ENCODE results near the gene GAB4.

The GAB4 gene

GRCh38 chr22:16969508-16970327 is 38.3 kb downstream of the GAB4 start:
- Histone ChIP-seq H3K4me3 (ENCODE audit: low read length, poor library complexity, severe bottlenecking) (no peak overlapping the region), H3K27me3 (ENCODE audit: insufficient read depth, low read length, poor library complexity, severe bottlenecking) (no peaks in the 10 kb centered on the region), H3K36me3 (ENCODE audit: insufficient read depth, low read length) (no peaks in the 10 kb centered on the region), H3K9me3 (ENCODE audit: insufficient read depth, low read depth, low read length) (no peaks in the 10 kb centered on the region), H4K20me1 (ENCODE audit: insufficient read depth, low read length, poor library complexity, severe bottlenecking) (no peaks in the 10 kb centered on the region), H3F3A (ENCODE audit: low read depth) (no peaks in the 10 kb centered on the region), H2AFZ (ENCODE audit: low read length) (no peak overlapping the region), H3K79me2 (ENCODE audit: insufficient read depth, low read length) (no peaks in the 10 kb centered on the region), H3K4me1 (ENCODE audit: insufficient read depth, low read length, poor library complexity, severe bottlenecking) (peaks cover 56% of the 10 kb centered on the region), H3K9ac (ENCODE audit: low read depth, low read length, poor library complexity, severe bottlenecking) (peak overlapping the region; percentile 47), H3K4me2 (ENCODE audit: low read depth, low read length, poor library complexity, severe bottlenecking) (peak overlapping the region; percentile 48), H3K9me2 (replicated peaks; ENCODE audit: low read depth, low read length) (no peaks in the 10 kb centered on the region)
- no peak for TF ChIP-seq EZH2phosphoT487 (IDR thresholded peaks at IDR 0.05; ENCODE audit: borderline replicate concordance)
- TF ChIP-seq CTCF (conservative IDR thresholded peaks at IDR 0.05; ENCODE audit: low read length) = peak; percentile 24; the same call in 1 of the 2 replicates

GRCh38 chr22:16968218-16968595 is 39.8 kb downstream of the GAB4 start:
- no peaks in the 10 kb centered on the region for H3F3A ChIP-seq (ENCODE audit: low read depth)
- no peaks in the 10 kb centered on the region for H3K9me3 ChIP-seq (ENCODE audit: insufficient read depth, low read depth, low read length)
- no peaks in the 10 kb centered on the region for H3K79me2 ChIP-seq (ENCODE audit: insufficient read depth, low read length)
- H3K4me3 ChIP-seq (ENCODE audit: low read length, poor library complexity, severe bottlenecking) = no peak overlapping the region
- peaks cover 41% of the 10 kb centered on the region for H3K4me1 ChIP-seq (ENCODE audit: insufficient read depth, low read length, poor library complexity, severe bottlenecking)
- H2AFZ ChIP-seq (ENCODE audit: low read length) = no peak overlapping the region
- H3K36me3 ChIP-seq (ENCODE audit: insufficient read depth, low read length) = no peaks in the 10 kb centered on the region
- no peak for TF ChIP-seq EZH2phosphoT487 (IDR thresholded peaks at IDR 0.05; ENCODE audit: borderline replicate concordance)
- TF ChIP-seq CTCF (conservative IDR thresholded peaks at IDR 0.05; ENCODE audit: low read length) = no peak
- no peaks in the 10 kb centered on the region for H4K20me1 ChIP-seq (ENCODE audit: insufficient read depth, low read length, poor library complexity, severe bottlenecking)
- H3K9ac ChIP-seq (ENCODE audit: low read depth, low read length, poor library complexity, severe bottlenecking) = no peak overlapping the region
- no peaks in the 10 kb centered on the region for H3K27me3 ChIP-seq (ENCODE audit: insufficient read depth, low read length, poor library complexity, severe bottlenecking)
- no peaks in the 10 kb centered on the region for H3K9me2 ChIP-seq (replicated peaks; ENCODE audit: low read depth, low read length)
- no peak overlapping the region for H3K4me2 ChIP-seq (ENCODE audit: low read depth, low read length, poor library complexity, severe bottlenecking)

- no peaks in the 10 kb centered on the region for H3K9me3 ChIP-seq (ENCODE audit: insufficient read depth, low read depth, low read length)
- H3K9me2 ChIP-seq (replicated peaks; ENCODE audit: low read depth, low read length) = no peaks in the 10 kb centered on the region
- H3K4me3 ChIP-seq (ENCODE audit: low read length, poor library complexity, severe bottlenecking) = no peak overlapping the region
- no peaks in the 10 kb centered on the region for H4K20me1 ChIP-seq (ENCODE audit: insufficient read depth, low read length, poor library complexity, severe bottlenecking)
- no peak overlapping the region for H3K9ac ChIP-seq (ENCODE audit: low read depth, low read length, poor library complexity, severe bottlenecking)
- TF ChIP-seq EZH2phosphoT487 (IDR thresholded peaks at IDR 0.05; ENCODE audit: borderline replicate concordance) (no peak), CTCF (conservative IDR thresholded peaks at IDR 0.05; ENCODE audit: low read length) (no peak)
- no peak overlapping the region for H2AFZ ChIP-seq (ENCODE audit: low read length)
- H3K4me2 ChIP-seq (ENCODE audit: low read depth, low read length, poor library complexity, severe bottlenecking) = no peak overlapping the region
- no peaks in the 10 kb centered on the region for H3F3A ChIP-seq (ENCODE audit: low read depth)
- peaks cover 35% of the 10 kb centered on the region for H3K4me1 ChIP-seq (ENCODE audit: insufficient read depth, low read length, poor library complexity, severe bottlenecking)
- H3K27me3 ChIP-seq (ENCODE audit: insufficient read depth, low read length, poor library complexity, severe bottlenecking) = no peaks in the 10 kb centered on the region
- no peaks in the 10 kb centered on the region for H3K36me3 ChIP-seq (ENCODE audit: insufficient read depth, low read length)
- no peaks in the 10 kb centered on the region for H3K79me2 ChIP-seq (ENCODE audit: insufficient read depth, low read length)
These were observed 40.4 kb downstream of the GAB4 start for GRCh38 chr22:16967453-16968217.
